HepG2 (cell line): ENCODE results near the gene CADM2. TPM values are rescaled to one million over a fixed set of nuclear protein-coding genes. Genes with fewer than 3 reads are reported as not detected.

Experiments
- ATAC-seq: fragments of 200-7000 bp; cut with Tn5 transposase; 3 replicates; pipeline ENCODE4 v1.9.1; 2020; ENCODE audit warnings: mild to moderate bottlenecking, moderate library complexity
- BruUV-seq: library from RNA; stranded (reverse); fragments of 400-500 nt; replicated peaks from 2 replicates; lab custom pipeline; 2021; lab: Mats Ljungman, UMichigan
- CTCF ChIA-PET: fragments of 300-600 bp; formaldehyde crosslinking; extraction: SDS; loops from one replicate; lab custom pipeline; 2021; ENCODE audit warnings: low total read pairs, inconsistent platforms, low intra/inter-chr PET ratio; lab: Yijun Ruan, JAX
- POLR2A ChIA-PET: fragments of 350-600 bp; sonication (Branson Sonifier 250); formaldehyde crosslinking; loops from one replicate; lab custom pipeline; 2020; ENCODE audit warnings: antibody characterized with exemption, inconsistent platforms; lab: Yijun Ruan, JAX
- DNase-seq: peaks from one replicate; pipeline ENCODE4 v3.0.0-alpha.2; 2015; ENCODE audit warnings: low spot score
- FAIRE-seq: peaks from 3 replicates; lab custom pipeline; 2011; peaks lifted over from hg19 to GRCh38; lab: Jason Lieb, UNC
- H2AFZ ChIP-seq: one replicate; pipeline ENCODE4 v1.6.1; 2011; ENCODE audit warnings: low read length, inconsistent platforms
- H3K27ac ChIP-seq: fragments of 300-600 bp; 3 replicates; pipeline ENCODE4 v1.8.0; 2011; ENCODE audit warnings: mixed run types, mild to moderate bottlenecking, mixed read lengths, low read length, inconsistent platforms; ENCODE audit not compliant: insufficient read depth; ENCODE audit errors: extremely low read length
- H3K27me3 ChIP-seq, 2 experiments: fragments of 200-600 bp in 1 of 2; 2 replicates in 1 of 2; 3 replicates in 1 of 2; pipeline versions ENCODE4 v1.6.0 to v1.8.0; 2011; ENCODE audit warnings: low read length in 2 of 2, mild to moderate bottlenecking in 2 of 2, moderate library complexity in 2 of 2, inconsistent platforms in 1 of 2; ENCODE audit not compliant: insufficient read depth in 2 of 2, control insufficient read depth in 1 of 2
- H3K36me3 ChIP-seq, 2 experiments: fragments of 200-600 bp in 1 of 2; replicated peaks in 1 of 2; 2 replicates in 1 of 2; 3 replicates in 1 of 2; pipeline versions ENCODE4 v1.5.1 to v1.8.0; 2011; ENCODE audit warnings: low read length in 2 of 2, inconsistent platforms in 1 of 2; ENCODE audit not compliant: insufficient read depth in 2 of 2, control insufficient read depth in 1 of 2
- H3K4me1 ChIP-seq: 2 replicates; pipeline ENCODE4 v1.5.1; 2012; ENCODE audit warnings: low read length, inconsistent platforms; ENCODE audit not compliant: insufficient read depth
- H3K4me2 ChIP-seq: 2 replicates; pipeline ENCODE4 v1.6.0; 2011; ENCODE audit warnings: low read depth, low read length, inconsistent platforms
- H3K4me3 ChIP-seq, 3 experiments: fragments of 200-600 bp in 1 of 3; sonication (generic), shearing (Covaris generic) in 1 of 3; replicated peaks in 1 of 3; 2 replicates each; pipeline ENCODE4 v1.5.1; 2011 to 2016; ENCODE audit warnings: low read length in 3 of 3, inconsistent platforms in 2 of 3, low read depth in 2 of 3, mild to moderate bottlenecking in 2 of 3, control low read depth in 1 of 3, mixed read lengths in 1 of 3; ENCODE audit not compliant: insufficient read depth in 1 of 3
- H3K79me2 ChIP-seq: one replicate; pipeline ENCODE4 v1.6.1; 2011; ENCODE audit warnings: low read length, inconsistent platforms; ENCODE audit not compliant: insufficient read depth
- H3K9ac ChIP-seq: 2 replicates; pipeline ENCODE4 v1.6.0; 2011; ENCODE audit warnings: mild to moderate bottlenecking, low read depth, low read length, inconsistent platforms; ENCODE audit not compliant: insufficient read depth
- H3K9me3 ChIP-seq: 2 replicates; pipeline ENCODE4 v1.5.1; 2012; ENCODE audit warnings: mild to moderate bottlenecking, low read length
- H4K20me1 ChIP-seq: 2 replicates; pipeline ENCODE4 v1.6.0; 2011; ENCODE audit warnings: inconsistent platforms, mild to moderate bottlenecking, low read length, moderate library complexity; ENCODE audit not compliant: insufficient read depth
- GRHL1 ChIP-seq: sonication (generic); formaldehyde crosslinking; conservative IDR thresholded peaks from 2 replicates; pipeline ENCODE4 v1.8.0; 2022; ENCODE audit warnings: missing genetic modification reagents
- STAG1 ChIP-seq: sonication (generic); formaldehyde crosslinking; IDR thresholded peaks from 2 replicates; pipeline ENCODE4 v1.4.0; 2020; ENCODE audit warnings: missing genetic modification reagents
- ZFP62 ChIP-seq: sonication (generic); formaldehyde crosslinking; IDR thresholded peaks from 2 replicates; pipeline ENCODE4 v1.4.0; 2020; ENCODE audit warnings: missing genetic modification reagents
- ZFP90 ChIP-seq: sonication (generic); formaldehyde crosslinking; IDR thresholded peaks from 2 replicates; pipeline ENCODE4 v1.8.0; 2022; ENCODE audit warnings: missing genetic modification reagents, mild to moderate bottlenecking, inconsistent platforms, borderline replicate concordance
- ZNF24 ChIP-seq: fragments of 450-650 bp; IDR thresholded peaks from 2 replicates; pipeline ENCODE4 v1.6.1; 2017; ENCODE audit warnings: antibody characterized with exemption, mild to moderate bottlenecking
- ZNF790 ChIP-seq: sonication (generic); formaldehyde crosslinking; IDR thresholded peaks from 2 replicates; pipeline ENCODE4 v1.8.0; 2022; ENCODE audit warnings: missing genetic modification reagents, mild to moderate bottlenecking, borderline replicate concordance
- WGBS: methylation state at CpG from one replicate; pipeline ENCODE4 v1.1.6; 2017; ENCODE audit warnings: low lambda C conversion rate; 5-methylcytosine and 5-hydroxymethylcytosine counted together
- in situ Hi-C: cut with HindIII; loops from 2 replicates; pipeline ENCODE4 v1.10.0; 2017; ENCODE audit warnings: low pct_unique_long_range_greater_than_20kb; ENCODE audit not compliant: extremely low pct_ligation_motif_present
- intact Hi-C: fragments of 100-400 bp; cut with micrococcal nuclease; formaldehyde crosslinking; loops from one replicate; pipeline ENCODE4 v1.10.0; 2022; ENCODE audit not compliant: unreplicated experiment
- polyA plus RNA-seq, 8 experiments: library from polyadenylated mRNA; depleted of rRNA in 3 of 8; stranded (reverse) in 7 of 8; unstranded in 1 of 8; fragments of >200 nt; fragmentation: Illumina TruSeq in 4 of 8; extraction: Trizol in 4 of 8; gene quantifications; 2 replicates each; pipeline versions ENCODE4 v1.2.1 to v1.2.3, GENCODE V29; 2011 to 2016; ENCODE audit warnings: low read depth in 4 of 8, missing spikeins in 1 of 8, mixed read lengths in 1 of 8; ENCODE audit not compliant: insufficient read depth in 1 of 8
- total RNA-seq, 5 experiments: library from RNA; depleted of rRNA; stranded (reverse); fragments of >200 nt; fragmentation: Illumina TruSeq; extraction: Trizol; gene quantifications; 2 replicates each; pipeline ENCODE4 v1.2.3, GENCODE V29; 2016; ENCODE audit warnings: low read depth in 1 of 5

CADM2 gene
- total and polyA plus RNA-seq, 2 of the 13 experiments (the other 11 are each of a cell fraction or from before 2014, with no cell fraction given) = not detected

DNA sequence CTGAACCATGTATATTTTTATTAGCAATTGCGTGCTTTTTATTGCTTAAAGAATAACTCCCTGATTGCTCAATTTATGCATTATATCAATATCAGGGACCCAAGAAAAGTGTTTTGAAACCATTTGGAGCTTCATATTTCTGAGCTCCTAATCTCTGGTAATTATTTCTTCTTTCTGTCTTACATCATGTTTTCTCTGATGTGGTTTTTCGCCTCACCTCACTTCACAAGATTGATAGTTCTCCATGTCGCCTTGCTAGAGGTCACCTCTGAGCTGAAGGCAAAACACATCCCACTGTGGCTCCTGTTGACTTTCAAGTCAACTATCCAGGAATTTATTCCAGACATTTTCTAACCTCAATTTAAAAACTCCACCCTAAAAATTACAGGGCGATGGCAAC is 837.4 kb downstream of the CADM2 start:
- no TSS peak for BruUV-seq
- Histone ChIP-seq H4K20me1 (no peaks in the 10 kb centered on the region), H2AFZ (no peak overlapping the region), H3K4me2 (no peak overlapping the region), H3K4me1 (no peaks in the 10 kb centered on the region), H3K79me2 (no peaks in the 10 kb centered on the region), H3K36me3 (no peaks in the 10 kb centered on the region), H3K27ac (no peak overlapping the region), H3K27me3 (no peaks in the 10 kb centered on the region; a peak in 1 of 5 replicates), H3K9ac (no peak overlapping the region), H3K9me3 (no peaks in the 10 kb centered on the region), H3K4me3 (no peak overlapping the region)
- 2% methylated on average over 4 of the region's 4 CpGs for WGBS
- DNase-seq = no peak
- TF ChIP-seq ZFP62 (CRISPR knock-in tag) (no peak), GRHL1 (CRISPR knock-in tag) (no peak), ZFP90 (CRISPR knock-in tag) (no peak)
- CTCF ChIA-PET = no interaction called here
- POLR2A ChIA-PET = no interaction called here
- ATAC-seq = no peak
- no peak for FAIRE-seq
- in situ Hi-C loops (no loop called here), intact Hi-C loops (no loop called here)

- Histone ChIP-seq H3K9ac (no peak overlapping the region), H2AFZ (no peak overlapping the region), H3K4me3 (no peak overlapping the region), H3K36me3 (no peaks in the 10 kb centered on the region)
- no peak for DNase-seq
- FAIRE-seq = no peak
- ATAC-seq = no peak
- intact Hi-C loops = loop anchor here (5.0 to 10.0 kb wide), 3 partner anchors 136 to 498 kb away; no protein-coding TSS in a partner anchor
- TF ChIP-seq STAG1 (CRISPR knock-in tag) = no peak
- no peak for TF ChIP-seq ZNF24
- no peak for TF ChIP-seq ZNF790
- TF ChIP-seq, all 625 proteins: peak for 0
- no peak overlapping the region for H3K27ac ChIP-seq
- H3K27me3 ChIP-seq = no peaks in the 10 kb centered on the region
- no TSS peak for BruUV-seq
- ChIA-PET CTCF (no interaction called here), POLR2A (no interaction called here)
- H3K9me3 ChIP-seq = no peaks in the 10 kb centered on the region
- H3K4me2 ChIP-seq = no peak overlapping the region
- WGBS = 45% methylated on average over 3 of the region's 3 CpGs
- H4K20me1 ChIP-seq = no peaks in the 10 kb centered on the region
- in situ Hi-C loops = no loop called here
- no peaks in the 10 kb centered on the region for H3K79me2 ChIP-seq
- H3K4me1 ChIP-seq = no peaks in the 10 kb centered on the region
Measured at GRCh38 chr3:85800676-85801075, 841.9 kb downstream of the CADM2 start.
